ENCODE measurements around the gene CENPU. TPM values are rescaled to one million over a fixed set of nuclear protein-coding genes. Genes with fewer than 3 reads are reported as not detected.
"Not testable (repeated sequence)": the region's sequence is repeated elsewhere in the genome, so short reads cannot be mapped to it uniquely, and the experiment has no call there.

CENPU gene
- polyA plus RNA-seq, 3 donors, result 39.1 to 49.2 (median 47.2) TPM

- DNase-seq (ENCODE audit: extremely low read depth in 1 of 11, low read depth in 9 of 11, low spot score in 4 of 11), result no peak
These were observed 52.0 kb downstream of the CENPU start for GRCh38 chr4:184681916-184682315.

GRCh38 chr4:184680698-184681097, 53.2 kb downstream of the CENPU start:
- no peak for DNase-seq (ENCODE audit: extremely low read depth in 1 of 11, low read depth in 9 of 11, low spot score in 4 of 11)

DNA sequence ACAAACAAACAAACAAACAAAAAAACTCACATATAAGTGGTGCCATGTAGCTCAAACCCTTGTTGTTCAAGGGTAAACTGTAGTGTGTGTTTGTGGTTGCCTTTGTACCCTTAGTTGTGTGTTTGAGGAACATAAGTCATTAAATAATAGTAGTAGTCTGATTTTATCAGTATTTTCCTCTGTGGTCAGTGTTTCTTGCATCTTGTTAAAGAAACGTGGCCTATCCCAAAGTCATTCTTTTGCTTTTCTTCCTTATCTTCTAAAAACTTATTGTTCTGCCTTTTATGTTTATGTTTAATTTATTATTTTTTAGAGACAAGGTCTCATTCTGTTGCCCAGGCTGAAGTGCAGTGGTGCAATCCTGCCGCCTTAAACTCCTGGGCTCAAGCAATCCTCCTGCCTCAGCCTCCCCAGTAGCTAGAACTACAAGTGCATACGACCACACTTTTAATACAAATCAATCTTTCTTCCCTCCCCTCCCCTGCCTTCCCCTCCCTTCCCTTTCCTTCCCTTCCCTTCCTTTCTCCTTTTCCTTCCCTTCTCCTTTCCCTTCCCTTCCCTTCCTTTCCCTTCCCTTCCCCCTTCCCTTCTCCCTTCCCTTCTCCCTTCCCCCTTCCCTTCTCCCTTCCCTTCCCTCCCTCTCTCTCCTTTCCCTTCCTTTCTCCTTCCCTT, 57.9 kb downstream of the CENPU start:
- no peak for DNase-seq (ENCODE audit: extremely low read depth in 1 of 11, low read depth in 9 of 11, low spot score in 4 of 11)

GRCh38 chr4:184675018-184675417, 58.9 kb downstream of the CENPU start:
- DNase-seq (ENCODE audit: extremely low read depth in 1 of 11, low read depth in 9 of 11, low spot score in 4 of 11), result no peak

GRCh38 chr4:184674011-184674410, 59.9 kb downstream of the CENPU start:
- DNase-seq (ENCODE audit: extremely low read depth in 1 of 11, low read depth in 9 of 11, low spot score in 4 of 11), result no peak

DNA sequence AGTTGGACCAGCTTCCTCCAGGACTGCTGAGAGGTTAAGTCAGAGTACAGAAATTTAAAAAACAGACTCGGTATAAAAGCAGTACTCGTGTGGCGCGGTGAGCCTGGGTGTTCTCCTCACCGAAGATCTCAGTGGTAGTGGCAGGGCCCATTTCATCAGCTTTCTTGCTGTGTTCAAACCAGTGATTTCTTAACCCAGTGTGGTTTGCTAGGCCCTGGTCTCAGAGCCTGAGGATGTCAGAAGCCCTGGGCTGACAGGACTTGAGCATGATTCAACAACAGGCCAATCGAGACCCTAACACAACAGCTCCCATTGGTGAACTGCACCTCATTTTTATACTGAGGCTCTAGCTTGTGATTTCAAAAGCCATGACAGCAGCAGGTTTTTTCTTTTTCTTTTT, 61.2 kb downstream of the CENPU start:
- no peak for DNase-seq (ENCODE audit: extremely low read depth in 1 of 11, low read depth in 9 of 11, low spot score in 4 of 11)

DNA sequence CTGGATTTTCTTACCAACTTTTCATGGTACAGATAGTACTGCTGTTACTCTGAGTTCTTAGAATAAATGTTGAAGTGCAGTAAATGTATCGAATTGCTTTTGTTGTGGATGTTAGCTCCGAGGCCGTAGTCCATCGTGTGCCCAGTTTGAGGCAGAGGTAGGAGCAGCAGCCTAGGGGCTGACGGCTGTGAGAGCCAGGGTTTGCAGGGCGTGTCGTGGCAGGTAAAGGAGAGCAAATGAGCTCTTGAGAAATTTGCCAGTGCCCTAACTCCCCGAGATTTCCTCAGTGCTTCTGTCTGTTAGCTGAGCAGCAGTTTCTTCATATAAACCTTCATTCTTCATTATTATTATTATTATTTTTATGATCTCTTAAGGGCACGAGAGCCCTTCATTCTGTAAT, 62.8 kb downstream of the CENPU start:
- no peak for DNase-seq (ENCODE audit: extremely low read depth in 1 of 11, low read depth in 9 of 11, low spot score in 4 of 11)

DNA sequence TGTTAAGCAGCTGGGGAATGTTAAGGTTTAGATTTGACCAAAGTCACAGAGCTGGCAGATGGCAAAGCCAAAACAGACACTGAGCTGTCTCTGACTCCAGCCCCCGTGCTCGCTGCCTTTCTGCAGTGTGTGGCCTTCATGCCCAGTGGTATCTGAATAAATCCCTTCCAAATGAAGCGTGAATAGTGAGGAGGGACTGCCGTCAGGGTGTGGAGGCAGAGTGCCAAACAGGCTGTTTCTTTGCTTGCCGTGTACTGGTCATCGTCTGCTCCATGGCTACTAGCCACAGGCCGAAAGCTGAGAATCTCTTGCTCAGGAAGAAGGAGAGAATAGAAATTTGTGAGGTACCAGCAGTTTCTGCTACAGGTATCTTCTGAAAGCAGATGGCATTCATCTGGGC, 64.6 kb downstream of the CENPU start:
- no peak for DNase-seq (ENCODE audit: extremely low read depth in 1 of 11, low read depth in 9 of 11, low spot score in 4 of 11)

DNA sequence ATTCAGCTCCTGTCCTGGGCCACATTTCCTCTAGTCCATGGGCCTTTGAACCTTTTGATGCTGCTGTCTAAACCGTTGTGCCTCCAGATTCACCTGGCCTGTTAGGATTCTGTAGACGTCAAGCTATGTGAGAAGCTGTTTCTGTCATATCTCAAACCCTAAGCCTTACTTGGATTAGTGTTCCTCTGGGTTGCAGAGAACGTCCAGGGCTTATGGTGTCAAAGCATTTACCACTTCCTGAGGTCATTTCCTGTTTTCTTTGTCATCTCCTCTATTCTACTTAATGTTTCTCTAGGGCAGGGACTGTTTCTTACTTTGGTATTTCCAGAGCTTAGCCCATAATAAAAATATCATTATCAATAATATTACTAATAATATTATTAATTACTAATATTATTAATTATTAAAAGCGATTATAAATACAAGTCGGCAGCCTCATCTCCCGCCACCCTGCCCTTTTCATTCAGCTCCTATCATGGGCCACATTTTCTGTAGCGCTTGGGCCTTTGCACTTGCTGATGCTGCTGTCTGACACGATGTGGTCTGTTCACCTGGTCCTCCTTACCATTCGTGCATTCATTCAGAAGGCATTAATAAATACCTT, 65.3 kb downstream of the CENPU start:
- no peak for DNase-seq (ENCODE audit: extremely low read depth in 1 of 11, low read depth in 9 of 11, low spot score in 4 of 11)

DNA sequence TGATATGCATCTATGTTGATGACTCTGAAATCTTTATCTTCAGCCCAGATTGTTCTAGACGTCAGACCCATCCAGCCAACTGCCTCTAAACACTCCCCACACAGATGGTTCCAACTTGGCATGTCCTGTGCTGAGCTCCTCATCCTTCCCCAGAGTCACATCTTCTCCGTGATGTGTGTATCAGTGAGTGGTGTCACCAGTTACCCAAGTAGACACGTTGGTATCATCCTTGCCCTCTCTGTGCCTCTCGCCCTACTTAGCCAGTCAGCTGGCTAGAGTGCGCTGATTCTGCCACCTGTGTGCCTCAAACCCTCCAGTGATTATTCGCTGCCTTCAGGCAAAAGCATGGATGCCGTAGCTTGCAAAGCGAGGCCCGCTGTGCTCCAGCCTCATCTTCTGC, 65.8 kb downstream of the CENPU start:
- no peak for DNase-seq (ENCODE audit: extremely low read depth in 1 of 11, low read depth in 9 of 11, low spot score in 4 of 11)

DNA sequence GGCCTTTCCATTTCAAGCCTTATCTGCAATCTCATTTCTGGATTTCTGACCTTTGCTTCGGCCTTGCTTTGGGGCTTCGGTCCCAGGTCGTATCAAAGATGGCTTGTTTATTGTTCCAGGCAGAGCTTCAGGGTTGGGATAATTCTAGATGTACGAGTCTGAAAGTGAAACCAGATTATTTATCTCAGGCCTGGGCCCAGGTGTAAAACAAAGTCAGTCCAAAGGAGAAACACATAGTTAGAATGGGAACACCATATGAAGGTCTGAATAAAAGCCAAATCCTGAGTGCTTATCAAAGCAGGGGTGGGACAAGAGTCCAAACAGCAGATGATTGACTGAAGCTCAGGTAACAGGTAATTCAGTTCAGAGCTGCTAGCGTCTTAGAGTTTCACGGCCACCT, 67.2 kb downstream of the CENPU start:
- DNase-seq (ENCODE audit: extremely low read depth in 1 of 11, low read depth in 9 of 11, low spot score in 4 of 11), result no peak

DNA sequence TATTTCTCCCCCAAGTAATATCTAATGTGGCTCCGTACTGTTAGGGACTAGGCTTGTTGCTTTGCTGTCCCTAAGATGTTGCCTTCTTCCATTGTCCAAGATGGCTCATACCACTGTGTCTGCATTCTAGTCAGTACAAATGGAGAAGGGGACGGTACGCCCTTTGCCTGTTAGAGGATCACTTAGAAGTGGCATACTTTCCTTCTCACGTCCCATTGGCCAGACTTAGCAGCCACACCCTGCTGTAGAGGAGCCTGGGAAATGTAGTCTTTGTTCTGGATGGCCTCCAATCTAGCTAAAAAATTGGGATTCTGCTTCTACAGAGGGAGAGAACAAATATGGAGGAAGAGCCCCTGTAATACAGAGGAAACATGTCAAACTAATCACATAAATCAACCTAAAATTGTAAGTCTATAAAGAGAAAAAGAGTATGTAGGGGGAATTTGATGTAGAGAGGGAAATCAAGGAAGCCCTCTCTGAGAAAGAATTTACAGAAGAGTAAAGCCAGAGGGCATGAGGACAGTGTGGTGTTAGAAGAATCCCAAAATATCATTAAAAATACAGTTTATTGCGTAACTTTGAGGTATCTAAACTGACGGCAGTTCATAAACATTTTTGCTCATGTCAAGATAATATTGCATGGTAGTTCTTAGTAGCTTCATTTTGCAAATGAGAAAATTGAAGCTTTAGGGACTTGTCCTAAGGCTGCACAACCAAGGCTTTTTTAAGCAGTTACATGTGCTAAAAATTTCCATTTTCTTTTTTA, 69.3 kb downstream of the CENPU start:
- no peak for DNase-seq (ENCODE audit: extremely low read depth in 1 of 11, low read depth in 9 of 11, low spot score in 4 of 11)

- no peak for DNase-seq (ENCODE audit: extremely low read depth in 1 of 11, low read depth in 9 of 11, low spot score in 4 of 11)
These were observed 71.7 kb downstream of the CENPU start for GRCh38 chr4:184662236-184662635.

GRCh38 chr4:184660978-184661377, 72.9 kb downstream of the CENPU start:
- no peak for DNase-seq (ENCODE audit: extremely low read depth in 1 of 11, low read depth in 9 of 11, low spot score in 4 of 11)

DNA sequence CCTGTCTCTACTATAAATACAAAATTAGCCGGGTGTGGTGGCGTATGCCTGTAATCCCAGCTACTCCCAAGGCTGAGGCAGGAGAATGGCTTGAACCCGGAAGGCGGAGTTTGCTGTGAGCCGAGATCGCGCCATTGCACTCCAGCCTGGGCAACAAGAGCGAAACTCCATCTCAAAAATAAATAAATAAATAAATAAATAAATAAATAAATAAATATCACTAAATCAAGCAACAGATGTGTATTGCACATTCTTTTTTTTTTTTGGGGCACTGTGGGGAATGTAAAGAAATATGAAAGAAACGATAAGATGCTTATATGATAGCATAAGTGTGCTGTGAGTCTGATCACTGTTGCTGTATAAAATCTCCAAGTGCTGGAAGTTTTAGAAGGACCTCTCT, 76.1 kb downstream of the CENPU start:
- DNase-seq (ENCODE audit: extremely low read depth in 1 of 11, low read depth in 9 of 11, low spot score in 4 of 11), result not testable (repeated sequence)

DNA sequence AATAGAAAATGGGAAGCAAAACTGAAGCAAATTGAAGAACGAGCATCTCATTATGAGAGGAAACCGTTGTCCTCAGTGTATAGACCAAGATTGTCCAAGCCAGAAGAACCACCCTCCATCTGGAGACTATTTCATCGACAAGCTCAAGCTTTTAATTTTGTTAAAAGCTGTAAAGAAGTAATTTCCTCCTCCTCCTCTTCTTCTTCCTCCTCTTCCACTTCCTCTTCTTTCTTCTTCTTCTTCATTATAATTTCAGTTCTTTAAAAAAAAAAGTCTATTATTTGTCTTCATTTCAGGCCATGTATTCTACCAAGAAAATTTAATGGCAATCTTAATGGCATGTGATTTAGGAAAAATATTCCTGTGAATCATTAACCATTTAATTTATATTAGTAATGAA, 76.8 kb downstream of the CENPU start:
- no peak for DNase-seq (ENCODE audit: extremely low read depth in 1 of 11, low read depth in 9 of 11, low spot score in 4 of 11)

DNA sequence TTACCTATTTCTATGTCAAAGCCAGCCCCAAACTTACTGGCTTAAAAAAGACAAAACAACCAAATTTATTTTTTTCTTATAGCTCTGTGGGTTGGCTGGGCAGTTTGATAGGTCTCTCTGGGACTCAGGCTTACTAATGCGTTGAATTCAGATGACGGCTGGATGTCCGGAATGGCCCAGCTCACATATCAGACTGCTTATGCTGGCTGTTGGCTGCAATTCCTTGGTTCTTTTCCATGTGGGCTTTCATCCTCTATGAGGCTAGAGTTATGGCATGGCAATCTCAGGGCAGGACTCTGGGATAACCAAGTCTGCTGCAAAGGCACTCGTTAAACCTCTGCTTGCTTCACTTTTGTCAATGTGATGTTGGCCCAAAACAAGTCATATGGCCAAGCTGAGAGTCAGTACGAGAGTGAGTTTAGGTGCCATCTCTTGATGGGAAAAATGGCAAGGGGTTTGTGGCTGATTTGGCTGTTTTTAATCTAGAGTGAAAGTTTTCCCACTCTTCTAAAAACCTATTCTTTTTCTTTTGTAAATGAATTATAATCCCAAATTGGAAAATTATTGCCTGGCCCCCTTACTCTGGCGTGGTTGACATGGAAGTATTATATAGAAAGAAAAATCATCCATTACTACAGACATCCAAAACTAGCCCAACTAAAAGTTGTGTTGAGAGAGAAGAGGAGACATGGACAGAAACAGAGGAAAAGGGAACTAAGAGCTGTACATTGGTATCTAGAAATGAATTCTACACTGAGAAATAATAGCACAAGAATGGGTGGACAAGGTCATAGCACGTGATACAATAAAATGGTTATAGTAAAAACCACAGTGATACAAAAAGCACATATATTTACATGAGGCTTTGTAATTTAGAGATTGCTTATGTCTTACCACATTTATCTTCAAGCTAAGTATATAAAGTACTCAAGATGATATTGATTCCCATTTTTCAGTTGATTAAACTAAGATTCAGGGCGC, 77.7 kb downstream of the CENPU start:
- no peak for DNase-seq (ENCODE audit: extremely low read depth in 1 of 11, low read depth in 9 of 11, low spot score in 4 of 11)

DNA sequence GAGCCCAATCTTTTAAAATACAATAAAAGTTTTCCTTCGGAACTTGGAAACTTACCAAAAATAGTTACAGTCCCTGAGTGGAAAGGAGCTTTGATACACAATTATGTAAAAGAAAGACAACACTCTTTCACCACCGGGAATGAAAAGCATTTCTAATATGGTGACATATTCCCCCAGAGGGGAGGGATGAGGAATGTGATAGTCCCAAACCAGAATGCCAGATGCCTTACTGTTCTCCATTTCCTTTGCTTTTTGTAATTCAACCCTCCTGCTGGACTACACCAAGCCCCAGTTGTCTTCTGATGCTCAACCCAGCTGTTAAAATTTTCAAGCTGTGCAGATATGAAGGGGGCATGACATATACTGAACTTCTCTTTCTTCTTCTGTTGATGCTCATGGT, 80.2 kb downstream of the CENPU start:
- DNase-seq (ENCODE audit: extremely low read depth in 1 of 11, low read depth in 9 of 11, low spot score in 4 of 11), result no peak

DNA sequence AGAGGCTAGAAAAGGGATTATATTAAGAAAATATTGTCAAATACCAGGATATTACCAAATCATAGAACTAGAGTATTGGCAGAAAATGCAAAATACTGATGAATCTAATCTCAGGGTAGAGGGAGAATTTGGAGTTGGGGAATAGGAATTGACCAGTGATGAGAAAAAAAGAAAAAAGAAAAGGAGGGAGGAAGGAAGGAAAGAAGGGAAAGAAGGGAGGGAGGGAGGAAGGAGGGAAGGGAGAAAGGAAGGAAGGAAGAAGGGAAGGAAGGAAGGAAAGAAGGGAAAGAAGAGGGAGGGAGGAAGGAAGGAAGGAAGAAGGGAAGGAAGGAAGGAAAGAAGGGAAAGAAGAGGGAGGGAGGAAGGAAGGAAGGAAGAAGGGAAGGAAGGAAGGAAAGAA, 81.2 kb downstream of the CENPU start:
- DNase-seq (ENCODE audit: extremely low read depth in 1 of 11, low read depth in 9 of 11, low spot score in 4 of 11), result not testable (repeated sequence)
